ENCODE measurements around the gene RAPGEF4. TPM values are rescaled to one million over a fixed set of nuclear protein-coding genes. Genes with fewer than 3 reads are reported as not detected.

The RAPGEF4 gene
- total and polyA plus RNA-seq, 9 of the 15 experiments (the other 6 are each of a cell fraction or from before 2014, with no cell fraction given), result 0.04 to 0.33 (median 0.13) TPM; not detected in 6

- TF ChIP-seq DLX4 (CRISPR knock-in tag; IDR thresholded peaks at IDR 0.05), result no peak
- TF ChIP-seq, protein P1, sequence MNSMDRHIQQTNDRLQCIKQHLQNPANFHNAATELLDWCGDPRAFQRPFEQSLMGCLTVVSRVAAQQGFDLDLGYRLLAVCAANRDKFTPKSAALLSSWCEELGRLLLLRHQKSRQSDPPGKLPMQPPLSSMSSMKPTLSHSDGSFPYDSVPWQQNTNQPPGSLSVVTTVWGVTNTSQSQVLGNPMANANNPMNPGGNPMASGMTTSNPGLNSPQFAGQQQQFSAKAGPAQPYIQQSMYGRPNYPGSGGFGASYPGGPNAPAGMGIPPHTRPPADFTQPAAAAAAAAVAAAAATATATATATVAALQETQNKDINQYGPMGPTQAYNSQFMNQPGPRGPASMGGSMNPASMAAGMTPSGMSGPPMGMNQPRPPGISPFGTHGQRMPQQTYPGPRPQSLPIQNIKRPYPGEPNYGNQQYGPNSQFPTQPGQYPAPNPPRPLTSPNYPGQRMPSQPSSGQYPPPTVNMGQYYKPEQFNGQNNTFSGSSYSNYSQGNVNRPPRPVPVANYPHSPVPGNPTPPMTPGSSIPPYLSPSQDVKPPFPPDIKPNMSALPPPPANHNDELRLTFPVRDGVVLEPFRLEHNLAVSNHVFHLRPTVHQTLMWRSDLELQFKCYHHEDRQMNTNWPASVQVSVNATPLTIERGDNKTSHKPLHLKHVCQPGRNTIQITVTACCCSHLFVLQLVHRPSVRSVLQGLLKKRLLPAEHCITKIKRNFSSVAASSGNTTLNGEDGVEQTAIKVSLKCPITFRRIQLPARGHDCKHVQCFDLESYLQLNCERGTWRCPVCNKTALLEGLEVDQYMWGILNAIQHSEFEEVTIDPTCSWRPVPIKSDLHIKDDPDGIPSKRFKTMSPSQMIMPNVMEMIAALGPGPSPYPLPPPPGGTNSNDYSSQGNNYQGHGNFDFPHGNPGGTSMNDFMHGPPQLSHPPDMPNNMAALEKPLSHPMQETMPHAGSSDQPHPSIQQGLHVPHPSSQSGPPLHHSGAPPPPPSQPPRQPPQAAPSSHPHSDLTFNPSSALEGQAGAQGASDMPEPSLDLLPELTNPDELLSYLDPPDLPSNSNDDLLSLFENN (IDR thresholded peaks at IDR 0.05; ENCODE audit: low read depth in 2 of 2, low read length in 2 of 2), result no peak
These were observed 107.0 kb downstream of the RAPGEF4 start (continued) for GRCh38 chr2:172842511-172843265.

GRCh38 chr2:172843266-172843582 is 107.6 kb downstream of the RAPGEF4 start:
- in situ Hi-C loops (cut with MboI), result no loop called here
- no peak overlapping the region for H3K27ac ChIP-seq (ENCODE audit: extremely low read depth, low read depth, low read length)
- H3K4me2 ChIP-seq (ENCODE audit: insufficient read depth, low read length), result no peak overlapping the region
- no peak overlapping the region for H3K4me3 ChIP-seq
- H3K4me1 ChIP-seq (replicated peaks in 1 of 2; ENCODE audit: control insufficient read depth in 2 of 2, insufficient read depth in 2 of 2, low read length in 2 of 2), result no peaks in the 10 kb centered on the region
- H4K20me1 ChIP-seq (replicated peaks; ENCODE audit: control insufficient read depth, insufficient read depth, low read length), result no peaks in the 10 kb centered on the region
- no peaks in the 10 kb centered on the region for H3K9me3 ChIP-seq (replicated peaks; ENCODE audit: control insufficient read depth, insufficient read depth, low read depth, low read length)
- no peak overlapping the region for H2AFZ ChIP-seq (ENCODE audit: low read depth, low read length)
- DNase-seq (ENCODE audit: extremely low read depth in 1 of 4, low spot score in 3 of 4) (no peak), ATAC-seq (no peak), FAIRE-seq (no peak)
- 0% methylated on average over 1 of the region's 1 CpG for WGBS (ENCODE audit: insufficient coverage, low coverage, missing lambda C conversion rate)
- TF ChIP-seq SIN3B (IDR thresholded peaks at IDR 0.05; ENCODE audit: low read depth) (no peak), MCM7 (IDR thresholded peaks at IDR 0.05) (no peak), ZNF584 (CRISPR knock-in tag; IDR thresholded peaks at IDR 0.05; ENCODE audit: low read depth) (no peak)
- H3K27me3 ChIP-seq (ENCODE audit: control insufficient read depth in 2 of 2, insufficient read depth in 2 of 2, low read length in 2 of 2), result peaks cover 0 to 9% of the 10 kb centered on the region in 2 experiments; a peak in 2 of 5 replicates
- H3K36me3 ChIP-seq (ENCODE audit: control insufficient read depth, insufficient read depth, low read length), result no peaks in the 10 kb centered on the region
- H3K79me2 ChIP-seq (ENCODE audit: control insufficient read depth, insufficient read depth, low read length), result no peaks in the 10 kb centered on the region
- no peaks in the 10 kb centered on the region for H3K9me1 ChIP-seq (ENCODE audit: control insufficient read depth, insufficient read depth, low read length)
- CTCF ChIA-PET (ENCODE audit: low intra/inter-chr PET ratio), result no interaction called here
- intact Hi-C loops (cut with micrococcal nuclease), result no loop called here
- no peak overlapping the region for H3K9ac ChIP-seq (ENCODE audit: insufficient read depth in 1 of 2, low read depth in 2 of 2, low read length in 2 of 2)
- no TSS peak for BruUV-seq (replicated peaks)
- POLR2A ChIA-PET, result interaction anchor here (1.6 kb wide), 1 partner anchor 14 kb away, joined by 5 read pairs; no protein-coding TSS in a partner anchor

Measured in K562 (cell line).